HEK293 (cell line): ENCODE measurements around the gene RGS6.

Experiments used
- CTCF ChIA-PET: fragments of 350-600 bp; formaldehyde crosslinking; extraction: SDS; loops from one replicate; lab custom pipeline; 2021; ENCODE audit warnings: antibody characterized with exemption; lab: Yijun Ruan, JAX
- POLR2A ChIA-PET: fragments of 300-600 bp; formaldehyde crosslinking; extraction: SDS; loops from one replicate; lab custom pipeline; 2020; ENCODE audit warnings: antibody characterized with exemption, inconsistent platforms; lab: Yijun Ruan, JAX
- H3K27ac ChIP-seq: fragments of 200-500 bp; sonication (Bioruptor generic); 2 replicates; pipeline ENCODE4 v1.5.1; 2014; ENCODE audit warnings: low read depth, low read length, control low read depth, inconsistent platforms; ENCODE audit errors: extremely low read depth
- H3K36me3 ChIP-seq, 2 experiments: fragments of 200-500 bp in 1 of 2; sonication (Bioruptor generic) in 1 of 2; 1 replicate in 1 of 2; 2 replicates in 1 of 2; pipeline ENCODE4 v1.5.1; 2014 to 2017; ENCODE audit warnings: inconsistent platforms in 2 of 2, low read length in 2 of 2; ENCODE audit not compliant: control insufficient read depth in 2 of 2, insufficient read depth in 1 of 2
- H3K4me1 ChIP-seq: fragments of 200-500 bp; sonication (Bioruptor generic); 2 replicates; pipeline ENCODE4 v1.5.1; 2014; ENCODE audit warnings: mild to moderate bottlenecking, low read length, inconsistent platforms; ENCODE audit not compliant: control insufficient read depth, insufficient read depth
- H3K4me3 ChIP-seq: 2 replicates; pipeline ENCODE4 v1.5.1; 2011; ENCODE audit warnings: low read depth, mild to moderate bottlenecking, control low read depth, low read length, moderate library complexity
- H3K9me3 ChIP-seq: fragments of 200-500 bp; sonication (Bioruptor generic); 2 replicates; pipeline ENCODE4 v1.5.1; 2014; ENCODE audit warnings: low read depth, low read length, inconsistent platforms; ENCODE audit not compliant: control insufficient read depth, insufficient read depth
- BCL11A ChIP-seq: fragments of 450-650 bp; formaldehyde crosslinking; IDR thresholded peaks from 2 replicates; pipeline ENCODE4 v1.5.1; 2016; ENCODE audit warnings: low read depth, missing biosample characterization, missing genetic modification characterization
- HOXD13 ChIP-seq: sonication (generic); formaldehyde crosslinking; IDR thresholded peaks from 2 replicates; pipeline ENCODE4 v1.8.0; 2022; ENCODE audit warnings: missing genetic modification reagents, borderline replicate concordance
- MEIS1 ChIP-seq: sonication (generic); formaldehyde crosslinking; IDR thresholded peaks from 2 replicates; pipeline ENCODE4 v1.8.1; 2022; ENCODE audit warnings: missing genetic modification reagents, mild to moderate bottlenecking, borderline replicate concordance
- MZF1 ChIP-seq: fragments of 450-650 bp; formaldehyde crosslinking; IDR thresholded peaks from 2 replicates; pipeline ENCODE4 v1.5.1; 2017; ENCODE audit warnings: missing biosample characterization, missing genetic modification characterization, borderline replicate concordance
- SCRT2 ChIP-seq: fragments of 450-650 bp; formaldehyde crosslinking; IDR thresholded peaks from 2 replicates; pipeline ENCODE4 v1.5.1; 2016; ENCODE audit warnings: missing biosample characterization, missing genetic modification characterization
- SP7 ChIP-seq: fragments of 450-650 bp; formaldehyde crosslinking; IDR thresholded peaks from 2 replicates; pipeline ENCODE4 v1.5.1; 2016; ENCODE audit warnings: missing biosample characterization, missing genetic modification characterization
- ZBTB10 ChIP-seq: fragments of 450-650 bp; formaldehyde crosslinking; IDR thresholded peaks from 2 replicates; pipeline ENCODE4 v1.5.1; 2016; ENCODE audit warnings: missing biosample characterization, missing genetic modification characterization
- ZBTB17 ChIP-seq: fragments of 450-650 bp; formaldehyde crosslinking; IDR thresholded peaks from 2 replicates; pipeline ENCODE4 v1.5.1; 2016; ENCODE audit warnings: missing biosample characterization, missing genetic modification characterization
- ZBTB26 ChIP-seq: fragments of 450-650 bp; formaldehyde crosslinking; optimal IDR thresholded peaks from 2 replicates; pipeline ENCODE3; 2016; ENCODE audit warnings: missing biosample characterization, mild to moderate bottlenecking, missing genetic modification characterization
- ZBTB44 ChIP-seq: fragments of 450-650 bp; IDR thresholded peaks from 2 replicates; pipeline ENCODE4 v1.5.1; 2018; ENCODE audit warnings: missing biosample characterization, mild to moderate bottlenecking, missing genetic modification characterization
- ZBTB49 ChIP-seq: fragments of 450-650 bp; formaldehyde crosslinking; IDR thresholded peaks from 2 replicates; pipeline ENCODE4 v1.5.1; 2016; ENCODE audit warnings: missing biosample characterization, missing genetic modification characterization, low read depth
- ZFP37 ChIP-seq: fragments of 450-650 bp; formaldehyde crosslinking; IDR thresholded peaks from 2 replicates; pipeline ENCODE4 v1.5.1; 2016; ENCODE audit warnings: missing biosample characterization, missing genetic modification characterization
- ZIC2 ChIP-seq: fragments of 450-650 bp; formaldehyde crosslinking; IDR thresholded peaks from 2 replicates; pipeline ENCODE4 v1.5.1; 2016; ENCODE audit warnings: missing biosample characterization, missing genetic modification characterization
- ZNF10 ChIP-seq: fragments of 450-650 bp; formaldehyde crosslinking; IDR thresholded peaks from 2 replicates; pipeline ENCODE4 v1.5.1; 2017; ENCODE audit warnings: missing biosample characterization, missing genetic modification characterization
- ZNF211 ChIP-seq: fragments of 450-650 bp; formaldehyde crosslinking; IDR thresholded peaks from 2 replicates; pipeline ENCODE4 v1.5.1; 2016; ENCODE audit warnings: low read depth, missing biosample characterization, missing genetic modification characterization
- ZNF239 ChIP-seq: fragments of 450-650 bp; formaldehyde crosslinking; IDR thresholded peaks from 2 replicates; pipeline ENCODE4 v1.5.1; 2016; ENCODE audit warnings: missing biosample characterization, missing genetic modification characterization
- ZNF266 ChIP-seq: fragments of 450-650 bp; formaldehyde crosslinking; IDR thresholded peaks from 2 replicates; pipeline ENCODE4 v1.5.1; 2016; ENCODE audit warnings: missing biosample characterization, missing genetic modification characterization, low read depth
- ZNF350 ChIP-seq: fragments of 450-650 bp; formaldehyde crosslinking; IDR thresholded peaks from 2 replicates; pipeline ENCODE4 v1.5.0; 2017; ENCODE audit warnings: missing biosample characterization, mild to moderate bottlenecking, missing genetic modification characterization
- ZNF366 ChIP-seq: fragments of 450-650 bp; formaldehyde crosslinking; conservative IDR thresholded peaks from 2 replicates; pipeline ENCODE4 v1.5.1; 2016; ENCODE audit warnings: missing biosample characterization, missing genetic modification characterization
- ZNF394 ChIP-seq: fragments of 450-650 bp; formaldehyde crosslinking; IDR thresholded peaks from 2 replicates; pipeline ENCODE4 v1.5.1; 2016; ENCODE audit warnings: missing biosample characterization, missing genetic modification characterization, mild to moderate bottlenecking, moderate library complexity, borderline replicate concordance
- ZNF830 ChIP-seq: fragments of 450-650 bp; IDR thresholded peaks from 2 replicates; pipeline ENCODE4 v1.5.0; 2018; ENCODE audit warnings: missing biosample characterization, missing genetic modification characterization, low read depth, mild to moderate bottlenecking, moderate library complexity
- ZSCAN18 ChIP-seq: fragments of 450-650 bp; formaldehyde crosslinking; IDR thresholded peaks from 2 replicates; pipeline ENCODE4 v1.5.1; 2016; ENCODE audit warnings: missing biosample characterization, missing genetic modification characterization

Gene RGS6

GRCh38 chr14:72539661-72540315 is 607.6 kb downstream of the RGS6 start:
- Histone ChIP-seq H3K4me1 (no peaks in the 10 kb centered on the region), H3K4me3 (no peak overlapping the region), H3K27ac (no peak overlapping the region), H3K9me3 (no peaks in the 10 kb centered on the region), H3K36me3 (no peaks in the 10 kb centered on the region)
- POLR2A ChIA-PET = no interaction called here
- TF ChIP-seq ZNF350 = no peak
- CTCF ChIA-PET = interaction anchor here (0.7 kb wide), 1 partner anchor 109 kb away, joined by 3 read pairs; no protein-coding TSS in a partner anchor

GRCh38 chr14:72540836-72541235 is 608.6 kb downstream of the RGS6 start:
- TF ChIP-seq MZF1 (tag by site-specific recombination) = no peak
- no peak for TF ChIP-seq ZBTB10 (tag by site-specific recombination)
- no peak for TF ChIP-seq ZNF239 (tag by site-specific recombination)
- TF ChIP-seq ZNF830 (tag by site-specific recombination) = no peak
- no peak for TF ChIP-seq ZBTB49 (tag by site-specific recombination)
- TF ChIP-seq ZBTB17 = no peak
- no peak for TF ChIP-seq ZSCAN18 (tag by site-specific recombination)
- 0 out of 2 replicates have a peak, but pooled peaks have one; percentile 22 for TF ChIP-seq SCRT2
- TF ChIP-seq, all 188 proteins: peak for 1
- Histone ChIP-seq H3K4me1 (no peaks in the 10 kb centered on the region), H3K9me3 (no peaks in the 10 kb centered on the region), H3K36me3 (no peaks in the 10 kb centered on the region), H3K4me3 (no peak overlapping the region), H3K27ac (no peak overlapping the region)
- POLR2A ChIA-PET = no interaction called here
- CTCF ChIA-PET = no interaction called here

- no peaks in the 10 kb centered on the region for H3K9me3 ChIP-seq
- H3K36me3 ChIP-seq = no peaks in the 10 kb centered on the region
- no peaks in the 10 kb centered on the region for H3K4me1 ChIP-seq
- POLR2A ChIA-PET = no interaction called here
- no peak overlapping the region for H3K27ac ChIP-seq
- H3K4me3 ChIP-seq = no peak overlapping the region
- CTCF ChIA-PET = interaction anchor here (0.7 kb wide), 1 partner anchor 399 kb away, joined by 3 read pairs; no protein-coding TSS in a partner anchor
- TF ChIP-seq BCL11A (tag by site-specific recombination) (no peak), ZBTB44 (tag by site-specific recombination) (no peak), ZIC2 (tag by site-specific recombination) (no peak), ZBTB26 (tag by site-specific recombination) (no peak), ZNF394 (tag by site-specific recombination) (no peak), ZNF366 (tag by site-specific recombination) (no peak), MEIS1 (CRISPR knock-in tag) (no peak), SP7 (tag by site-specific recombination) (no peak), ZNF266 (tag by site-specific recombination) (no peak), ZFP37 (tag by site-specific recombination) (no peak), ZNF211 (tag by site-specific recombination) (no peak), ZNF10 (tag by site-specific recombination) (no peak), HOXD13 (CRISPR knock-in tag) (no peak)
Measured at GRCh38 chr14:72541546-72541945, 609.3 kb downstream of the RGS6 start.
